ENCODE results near the gene C1QTNF12. TPM values are rescaled to one million over a fixed set of nuclear protein-coding genes. Genes with fewer than 3 reads are reported as not detected.

C1QTNF12 gene
- total and polyA plus RNA-seq, 12 donors: 0.42 to 2.3 (median 1.1) TPM; not detected in 1

DNA sequence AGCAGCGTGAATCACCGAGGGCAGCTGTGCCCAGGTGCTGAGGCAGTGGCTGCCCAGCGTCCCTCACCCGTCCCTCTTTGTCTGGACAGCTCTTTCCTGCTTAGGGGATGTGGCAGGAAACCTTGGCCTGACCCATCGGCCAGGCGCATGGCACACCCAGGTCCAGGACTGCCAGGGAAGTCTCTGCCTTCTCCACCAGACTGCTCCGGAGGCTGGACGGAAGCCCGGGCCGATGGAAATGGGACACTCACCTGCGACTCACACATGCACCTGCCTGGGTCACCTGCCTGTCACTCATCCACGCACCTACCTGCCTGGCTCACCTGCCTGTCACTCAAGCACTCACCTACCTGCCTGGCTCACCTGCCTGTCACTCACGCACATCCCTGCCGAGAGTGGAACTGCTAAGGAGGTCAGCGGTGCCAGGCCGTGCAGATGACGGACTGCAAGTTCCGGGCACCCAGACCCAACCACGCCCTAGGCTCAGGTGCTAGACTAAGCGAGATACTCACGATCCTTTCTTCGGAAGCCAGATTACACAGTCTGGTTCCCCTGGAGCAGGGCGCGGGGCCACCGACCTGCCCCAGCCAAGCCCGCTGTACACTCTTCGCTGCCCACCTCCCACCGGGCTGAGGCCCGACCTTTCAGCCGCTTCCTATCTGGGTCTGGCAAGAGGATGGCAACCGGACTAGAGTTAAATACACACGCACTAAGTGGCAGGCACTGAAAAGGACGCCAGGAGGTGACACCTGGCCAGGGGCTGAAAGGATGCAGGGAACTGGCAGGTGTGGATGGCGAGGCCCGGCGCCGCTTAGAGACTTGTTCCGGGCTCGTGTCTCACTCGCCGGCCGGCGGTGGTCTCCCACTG, 26.1 kb upstream of the C1QTNF12 start:
- peaks cover 0 to 33% (median 0%) of the 10 kb centered on the region in 9 donors for H3K36me3 ChIP-seq
- intact Hi-C loops (cut with DNase I): loop anchor here in 1 of 10 donors (5.0 kb wide), 1 partner anchor 40 kb away; the partner anchor contains the start of genes B3GALT6 and SDF4
- H3K27me3 ChIP-seq: no peaks in the 10 kb centered on the region
- ATAC-seq (no peak), DNase-seq (no peak)
- peaks cover 26 to 49% (median 41%) of the 10 kb centered on the region in 9 donors for H3K4me1 ChIP-seq
- WGBS, 2 donors: 32 to 35% methylated on average over 43 of the region's 43 CpGs
- peak overlapping the region in 8 of 10 donors; percentile 90 to 95 (median 92) for H3K27ac ChIP-seq
- TF ChIP-seq, protein P1, sequence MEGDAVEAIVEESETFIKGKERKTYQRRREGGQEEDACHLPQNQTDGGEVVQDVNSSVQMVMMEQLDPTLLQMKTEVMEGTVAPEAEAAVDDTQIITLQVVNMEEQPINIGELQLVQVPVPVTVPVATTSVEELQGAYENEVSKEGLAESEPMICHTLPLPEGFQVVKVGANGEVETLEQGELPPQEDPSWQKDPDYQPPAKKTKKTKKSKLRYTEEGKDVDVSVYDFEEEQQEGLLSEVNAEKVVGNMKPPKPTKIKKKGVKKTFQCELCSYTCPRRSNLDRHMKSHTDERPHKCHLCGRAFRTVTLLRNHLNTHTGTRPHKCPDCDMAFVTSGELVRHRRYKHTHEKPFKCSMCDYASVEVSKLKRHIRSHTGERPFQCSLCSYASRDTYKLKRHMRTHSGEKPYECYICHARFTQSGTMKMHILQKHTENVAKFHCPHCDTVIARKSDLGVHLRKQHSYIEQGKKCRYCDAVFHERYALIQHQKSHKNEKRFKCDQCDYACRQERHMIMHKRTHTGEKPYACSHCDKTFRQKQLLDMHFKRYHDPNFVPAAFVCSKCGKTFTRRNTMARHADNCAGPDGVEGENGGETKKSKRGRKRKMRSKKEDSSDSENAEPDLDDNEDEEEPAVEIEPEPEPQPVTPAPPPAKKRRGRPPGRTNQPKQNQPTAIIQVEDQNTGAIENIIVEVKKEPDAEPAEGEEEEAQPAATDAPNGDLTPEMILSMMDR (IDR thresholded peaks at IDR 0.05): no peak
- H3K9me3 ChIP-seq: no peaks in the 10 kb centered on the region
- peak overlapping the region; percentile 81 to 99 (median 96) for H3K4me3 ChIP-seq

DNA sequence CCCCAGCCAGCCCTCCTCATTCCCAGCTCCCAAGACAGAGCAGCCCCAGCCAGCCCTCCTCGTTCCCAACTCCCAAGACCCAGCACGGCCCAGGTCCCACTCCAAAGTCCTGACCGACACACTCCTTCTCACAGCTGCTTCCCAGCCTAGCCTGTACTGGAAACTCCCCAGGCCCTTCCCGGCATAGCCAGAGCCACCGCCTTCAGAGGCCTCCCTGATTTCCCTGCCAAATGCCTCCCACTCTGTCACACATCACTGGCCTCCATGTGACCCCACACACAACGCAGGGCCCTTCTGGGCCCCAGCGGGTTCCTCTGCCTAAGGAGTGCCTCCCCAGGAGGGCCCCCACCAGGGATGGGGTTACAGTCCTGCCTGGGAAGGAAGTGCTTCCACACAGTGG, 24.3 kb upstream of the C1QTNF12 start:
- Histone ChIP-seq H3K27me3 (no peaks in the 10 kb centered on the region), H3K4me1 (peaks cover 26 to 49% (median 41%) of the 10 kb centered on the region in 9 donors), H3K27ac (peak overlapping the region in 4 of 10 donors; percentile 11 to 51 (median 41)), H3K36me3 (peaks cover 0 to 50% (median 6%) of the 10 kb centered on the region in 9 donors), H3K9me3 (no peaks in the 10 kb centered on the region), H3K4me3 (peak overlapping the region in 5 of 10 donors; percentile 2 to 97 (median 9))
- DNase-seq (no peak), ATAC-seq (peak in 1 of 8 donors; percentile 19)
- intact Hi-C loops (cut with DNase I): loop anchor here in 1 of 10 donors (5.0 kb wide), 1 partner anchor 39 kb away; the partner anchor contains the start of genes B3GALT6 and SDF4
- WGBS, 2 donors: 57 to 61% methylated on average over 7 of the region's 7 CpGs
- TF ChIP-seq, protein P1 (IDR thresholded peaks at IDR 0.05): no peak

- H3K4me3 ChIP-seq: no peak overlapping the region
- 93 to 96% methylated on average over 13 of the region's 13 CpGs for WGBS, 2 donors
Measured at GRCh38 chr1:1268284-1268682, 21.8 kb upstream of the C1QTNF12 start.

More at GRCh38 chr1:1268284-1268682, 21.8 kb upstream of the C1QTNF12 start:
- DNase-seq: no peak
- H3K4me1 ChIP-seq: peaks cover 21 to 40% (median 34%) of the 10 kb centered on the region in 9 donors
- intact Hi-C loops (cut with DNase I): no loop called here
- ATAC-seq: no peak
- H3K27me3 ChIP-seq: no peaks in the 10 kb centered on the region
- no peaks in the 10 kb centered on the region for H3K9me3 ChIP-seq
- TF ChIP-seq, protein P1 (IDR thresholded peaks at IDR 0.05): no peak
- H3K27ac ChIP-seq: no peak overlapping the region
- peaks cover 0 to 74% (median 18%) of the 10 kb centered on the region in 9 donors for H3K36me3 ChIP-seq
